ENCODE data around the gene PRIM2. TPM values are rescaled to one million over a fixed set of nuclear protein-coding genes. Genes with fewer than 3 reads are reported as not detected.
A peak's percentile ranks its signal among the peaks of the same experiment; 100 is the strongest.
"Not testable (repeated sequence)": the region's sequence is repeated elsewhere in the genome, so short reads cannot be mapped to it uniquely, and the experiment has no call there.

Gene PRIM2
- total and polyA plus RNA-seq, 8 donors = 4.9 to 126 (median 14.6) TPM; not detected in 1

GRCh38 chr6:57486494-57487081 lies 169.2 kb downstream of the PRIM2 start:
- WGBS, 5 donors = 88 to 95% (median 92%) methylated on average over 4 of the region's 4 CpGs
- intact Hi-C loops (cut with DNase I; ENCODE audit: low total_unique reads); H3K4me1 ChIP-seq; H3K27ac ChIP-seq; H3K4me3 ChIP-seq; DNase-seq; H3K9me3 ChIP-seq; H3K27me3 ChIP-seq; H3K36me3 ChIP-seq: not testable (repeated sequence)

- intact Hi-C loops (cut with DNase I; ENCODE audit: low total_unique reads); H3K27me3 ChIP-seq; H3K36me3 ChIP-seq; H3K4me3 ChIP-seq; H3K9me3 ChIP-seq; H3K27ac ChIP-seq; DNase-seq; H3K4me1 ChIP-seq: not testable (repeated sequence)
- WGBS, 5 donors = 76 to 80% (median 78%) methylated on average over 2 to 3 of the region's 3 CpGs
These were observed 171.1 kb downstream of the PRIM2 start for GRCh38 chr6:57488551-57488950.

GRCh38 chr6:57489887-57490286 lies 172.5 kb downstream of the PRIM2 start:
- H3K4me3 ChIP-seq; intact Hi-C loops (cut with DNase I; ENCODE audit: low total_unique reads); H3K27me3 ChIP-seq; H3K9me3 ChIP-seq; DNase-seq; H3K36me3 ChIP-seq; H3K4me1 ChIP-seq; H3K27ac ChIP-seq: not testable (repeated sequence)

- DNase-seq; H3K4me1 ChIP-seq; H3K27ac ChIP-seq; H3K27me3 ChIP-seq; H3K36me3 ChIP-seq; intact Hi-C loops (cut with DNase I; ENCODE audit: low total_unique reads); H3K4me3 ChIP-seq; H3K9me3 ChIP-seq: not testable (repeated sequence)
- 92 to 96% (median 95%) methylated on average over 6 to 7 of the region's 7 CpGs for WGBS, 5 donors
These were observed 174.4 kb downstream of the PRIM2 start for GRCh38 chr6:57491795-57492194.

- 87 to 93% (median 89%) methylated on average over 2 of the region's 2 CpGs for whole genome bisulfite sequencing, 5 donors
- H3K4me3 ChIP-seq; H3K9me3 ChIP-seq; intact Hi-C loops (cut with DNase I; ENCODE audit: low total_unique reads); DNase-seq; H3K27ac ChIP-seq; H3K27me3 ChIP-seq; H3K36me3 ChIP-seq: not testable (repeated sequence)
- H3K4me1 ChIP-seq = peaks cover 3 to 15% (median 10%) of the 10 kb centered on the region in 4 donors
These were observed 178.8 kb downstream of the PRIM2 start for GRCh38 chr6:57496251-57496650.

GRCh38 chr6:57500368-57501021 lies 183.1 kb downstream of the PRIM2 start:
- peaks cover 5 to 17% (median 13%) of the 10 kb centered on the region in 4 donors for H3K4me1 ChIP-seq
- H3K36me3 ChIP-seq; intact Hi-C loops (cut with DNase I; ENCODE audit: low total_unique reads); H3K27ac ChIP-seq; H3K4me3 ChIP-seq; H3K9me3 ChIP-seq; H3K27me3 ChIP-seq: not testable (repeated sequence)
- WGBS, 5 donors = 20 to 34% (median 28%) methylated on average over 3 to 4 of the region's 4 CpGs
- DNase-seq = peak in 1 of 2 donors; percentile 9

GRCh38 chr6:57502387-57502786 lies 185.0 kb downstream of the PRIM2 start:
- H3K4me3 ChIP-seq; H3K9me3 ChIP-seq; H3K27ac ChIP-seq; H3K27me3 ChIP-seq; H3K36me3 ChIP-seq; intact Hi-C loops (cut with DNase I; ENCODE audit: low total_unique reads); DNase-seq: not testable (repeated sequence)
- H3K4me1 ChIP-seq = peaks cover 5 to 17% (median 13%) of the 10 kb centered on the region in 4 donors
- 97 to 98% (median 98%) methylated on average over 10 of the region's 10 CpGs for WGBS, 5 donors

GRCh38 chr6:57505251-57505650 lies 187.8 kb downstream of the PRIM2 start:
- 79 to 97% (median 89%) methylated on average over 1 of the region's 1 CpG for whole genome bisulfite sequencing, 5 donors

GRCh38 chr6:57510390-57510789 lies 193.0 kb downstream of the PRIM2 start:
- DNase-seq = not testable (repeated sequence)
- WGBS, 5 donors = 89 to 95% (median 93%) methylated on average over 4 of the region's 4 CpGs

More at GRCh38 chr6:57505251-57505650, 187.8 kb downstream of the PRIM2 start:
- H3K27ac ChIP-seq; DNase-seq; intact Hi-C loops (cut with DNase I; ENCODE audit: low total_unique reads); H3K36me3 ChIP-seq; H3K27me3 ChIP-seq; H3K9me3 ChIP-seq; H3K4me3 ChIP-seq: not testable (repeated sequence)
- peaks cover 5 to 12% (median 10%) of the 10 kb centered on the region in 4 donors for H3K4me1 ChIP-seq

GRCh38 chr6:57515171-57515570 lies 197.7 kb downstream of the PRIM2 start:
- H3K27me3 ChIP-seq; H3K36me3 ChIP-seq; DNase-seq; H3K27ac ChIP-seq; H3K4me3 ChIP-seq; H3K4me1 ChIP-seq; H3K9me3 ChIP-seq; intact Hi-C loops (cut with DNase I; ENCODE audit: low total_unique reads): not testable (repeated sequence)
- 92 to 100% (median 96%) methylated on average over 1 of the region's 1 CpG for WGBS, 5 donors

More at GRCh38 chr6:57510390-57510789, 193.0 kb downstream of the PRIM2 start:
- H3K36me3 ChIP-seq; intact Hi-C loops (cut with DNase I; ENCODE audit: low total_unique reads); H3K9me3 ChIP-seq; H3K27me3 ChIP-seq; H3K4me3 ChIP-seq; H3K27ac ChIP-seq; H3K4me1 ChIP-seq: not testable (repeated sequence)

GRCh38 chr6:57515845-57516244 lies 198.4 kb downstream of the PRIM2 start:
- H3K4me1 ChIP-seq; H3K36me3 ChIP-seq; intact Hi-C loops (cut with DNase I; ENCODE audit: low total_unique reads); H3K4me3 ChIP-seq; H3K27me3 ChIP-seq; H3K9me3 ChIP-seq; H3K27ac ChIP-seq; DNase-seq: not testable (repeated sequence)
- 87 to 100% (median 95%) methylated on average over 1 of the region's 3 CpGs for WGBS, 5 donors

- H3K27me3 ChIP-seq; DNase-seq; H3K4me3 ChIP-seq; H3K9me3 ChIP-seq; H3K4me1 ChIP-seq; intact Hi-C loops (cut with DNase I; ENCODE audit: low total_unique reads); H3K36me3 ChIP-seq; H3K27ac ChIP-seq: not testable (repeated sequence)
- WGBS, 5 donors = 83 to 89% (median 86%) methylated on average over 3 of the region's 3 CpGs
These were observed 199.3 kb downstream of the PRIM2 start for GRCh38 chr6:57516776-57517175.
